ENCODE data around the gene CEACAM21.

The CEACAM21 gene

GRCh38 chr19:41621654-41622053 lies 45.7 kb downstream of the CEACAM21 start:
- no peak for DNase-seq

DNA sequence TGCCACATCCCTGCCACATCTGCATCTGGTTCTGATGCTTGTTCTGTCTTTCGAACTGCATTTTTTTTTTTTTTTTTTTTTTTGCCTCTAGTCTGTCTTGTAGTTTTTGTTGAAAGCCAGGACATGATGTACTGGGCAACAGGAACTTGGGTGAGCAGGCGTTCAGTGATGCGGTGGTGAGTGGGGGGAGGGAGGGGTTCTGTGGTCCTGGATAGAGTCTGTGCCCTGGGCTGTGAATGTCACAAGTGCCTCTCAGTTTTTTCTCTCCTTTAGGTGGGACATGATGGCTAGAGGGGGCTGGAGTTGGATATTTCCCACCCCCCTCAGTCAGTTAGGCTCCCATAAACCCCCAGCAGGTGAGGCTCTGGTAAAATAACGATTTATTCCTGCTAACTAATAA lies 47.4 kb downstream of the CEACAM21 start:
- no peak for DNase-seq

- DNase-seq, result no peak
Measured at GRCh38 chr19:41624515-41624914, 48.5 kb downstream of the CEACAM21 start.

DNA sequence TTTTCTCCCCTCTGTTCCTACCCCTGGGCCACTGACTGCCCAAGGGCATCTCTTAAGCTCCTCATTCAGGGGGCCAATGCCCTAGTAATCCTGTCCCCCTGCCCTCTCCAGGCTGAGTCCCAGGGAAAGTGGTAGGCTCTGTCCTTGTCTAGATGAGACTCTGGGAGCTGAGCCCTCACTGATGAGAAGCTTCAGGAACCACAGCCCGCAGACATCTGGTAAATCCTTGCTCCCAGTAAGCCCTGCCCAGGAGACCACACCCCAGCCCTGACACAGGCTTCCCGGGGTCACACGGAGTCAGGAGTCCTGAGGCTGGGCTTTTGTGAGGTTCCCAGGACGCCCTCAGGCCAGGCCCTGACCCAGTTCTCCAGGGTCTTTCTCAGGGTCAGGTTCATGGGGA lies 49.0 kb downstream of the CEACAM21 start:
- no peak for DNase-seq

DNA sequence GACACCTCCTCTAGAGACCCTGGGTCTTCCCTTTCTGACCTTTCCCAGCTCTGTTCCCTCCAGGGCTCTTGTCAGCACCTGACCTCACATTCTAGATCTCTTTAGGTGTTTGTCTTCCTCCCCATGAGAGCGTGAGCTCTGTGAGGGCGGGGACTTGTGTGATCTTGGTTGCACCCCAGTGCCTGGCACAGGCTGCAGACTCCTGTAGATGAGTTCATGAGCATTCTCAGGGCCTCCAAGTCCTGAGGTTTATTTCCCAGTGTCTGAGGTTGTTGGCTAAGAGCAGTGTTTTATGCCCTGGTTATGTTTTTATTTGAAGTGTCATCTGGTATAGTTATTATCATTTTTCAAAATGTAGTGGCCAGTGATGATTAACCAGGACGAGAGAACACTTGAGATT lies 50.3 kb downstream of the CEACAM21 start:
- DNase-seq, result no peak

- no peak for DNase-seq
Measured at GRCh38 chr19:41626877-41627276, 50.9 kb downstream of the CEACAM21 start, which contains the start of gene CEACAM4. CEACAM4 (minus strand) TSS chr19:41627074; CDS start chr19:41626963, 111 bp downstream.

DNA sequence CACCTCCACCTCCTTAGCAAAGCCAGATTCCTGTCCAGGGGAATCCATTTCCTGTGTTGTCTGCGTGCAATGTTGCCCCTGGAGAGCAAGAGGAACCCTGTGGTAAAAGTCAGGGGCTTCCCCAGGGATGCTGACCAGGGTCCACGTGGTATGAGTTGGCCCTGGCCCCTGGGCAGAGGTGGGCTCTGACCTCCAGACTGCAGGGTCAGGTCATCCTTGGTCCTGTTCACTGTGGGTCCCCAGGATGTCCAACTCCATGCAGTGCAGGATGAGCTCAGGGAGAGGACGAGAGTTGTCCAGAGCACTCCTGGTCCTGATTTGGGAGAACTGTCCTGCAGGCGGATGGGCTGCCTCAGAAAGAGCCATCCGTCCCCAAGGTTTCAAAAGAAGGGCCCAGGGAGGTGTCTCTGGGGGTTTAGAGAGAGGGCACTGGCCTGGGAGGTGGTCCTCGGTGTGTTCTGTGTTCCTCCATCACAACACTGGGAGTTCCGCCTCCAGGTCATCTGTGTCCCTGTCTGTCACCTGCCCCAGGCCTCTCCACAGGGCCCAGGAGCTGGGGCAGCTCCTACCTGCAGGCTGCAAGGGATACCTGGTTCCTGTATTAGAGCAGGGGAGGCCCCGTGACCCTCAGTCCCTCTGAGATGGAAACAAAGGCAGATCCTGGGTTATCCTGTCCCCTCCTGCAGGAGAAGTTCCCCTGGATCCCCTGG lies 52.2 kb downstream of the CEACAM21 start:
- no peak for DNase-seq

Data from activated CD4-positive, alpha-beta T cell treated with anti-CD3 and anti-CD28 coated beads, Interleukin-2, amount 50 U/mL, for 16 hours (primary cell).